WI38 (cell line): ENCODE data around the gene MBLAC1.
"Not testable (repeated sequence)": the region's sequence is repeated elsewhere in the genome, so short reads cannot be mapped to it uniquely, and the experiment has no call there.

Source experiments
- H3K4me3 ChIP-seq: 2 replicates; pipeline ENCODE4 v1.5.1; 2011; ENCODE audit warnings: low read depth, mild to moderate bottlenecking, control low read depth, low read length
- TF ChIP-seq, protein P1 (sequence below): IDR thresholded peaks from 2 replicates; pipeline ENCODE4 v1.5.1; 2012; ENCODE audit warnings: low read depth, mild to moderate bottlenecking, control low read depth, low read length

MBLAC1 gene

DNA sequence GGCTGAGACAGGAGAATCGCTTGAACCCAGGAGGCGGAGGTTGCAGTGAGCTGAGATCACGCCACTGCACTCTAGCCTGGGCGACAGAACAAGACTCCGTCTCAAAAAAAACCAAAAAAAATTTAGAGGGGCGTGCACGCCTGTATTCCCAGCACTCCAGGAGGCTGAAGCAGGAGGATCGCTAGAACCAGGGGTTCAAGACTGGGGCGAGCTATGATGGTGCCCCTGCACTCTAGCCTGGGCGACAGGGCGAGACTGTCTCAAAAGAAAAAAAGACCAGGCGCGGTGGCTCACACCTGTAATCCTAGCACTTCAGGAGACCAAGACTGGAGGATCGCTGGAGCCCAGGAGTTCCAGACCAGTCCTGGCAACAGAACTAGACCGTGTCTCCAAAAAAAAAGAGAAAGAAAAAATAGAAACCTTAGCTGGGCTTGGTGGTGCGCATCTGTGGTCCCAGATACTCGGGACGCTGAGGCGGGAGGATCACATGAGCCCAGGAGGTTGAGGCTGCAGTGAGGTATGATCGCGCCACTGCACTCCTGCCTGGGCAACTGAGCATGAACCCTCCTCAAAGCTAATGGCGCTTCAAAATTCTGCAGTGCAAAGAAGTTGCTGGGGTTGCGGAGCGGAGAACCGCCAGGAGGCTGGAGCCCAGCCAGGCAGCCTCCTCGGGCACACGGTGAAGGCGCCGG lies 382 bp upstream of the MBLAC1 start:
- TF ChIP-seq, protein P1, sequence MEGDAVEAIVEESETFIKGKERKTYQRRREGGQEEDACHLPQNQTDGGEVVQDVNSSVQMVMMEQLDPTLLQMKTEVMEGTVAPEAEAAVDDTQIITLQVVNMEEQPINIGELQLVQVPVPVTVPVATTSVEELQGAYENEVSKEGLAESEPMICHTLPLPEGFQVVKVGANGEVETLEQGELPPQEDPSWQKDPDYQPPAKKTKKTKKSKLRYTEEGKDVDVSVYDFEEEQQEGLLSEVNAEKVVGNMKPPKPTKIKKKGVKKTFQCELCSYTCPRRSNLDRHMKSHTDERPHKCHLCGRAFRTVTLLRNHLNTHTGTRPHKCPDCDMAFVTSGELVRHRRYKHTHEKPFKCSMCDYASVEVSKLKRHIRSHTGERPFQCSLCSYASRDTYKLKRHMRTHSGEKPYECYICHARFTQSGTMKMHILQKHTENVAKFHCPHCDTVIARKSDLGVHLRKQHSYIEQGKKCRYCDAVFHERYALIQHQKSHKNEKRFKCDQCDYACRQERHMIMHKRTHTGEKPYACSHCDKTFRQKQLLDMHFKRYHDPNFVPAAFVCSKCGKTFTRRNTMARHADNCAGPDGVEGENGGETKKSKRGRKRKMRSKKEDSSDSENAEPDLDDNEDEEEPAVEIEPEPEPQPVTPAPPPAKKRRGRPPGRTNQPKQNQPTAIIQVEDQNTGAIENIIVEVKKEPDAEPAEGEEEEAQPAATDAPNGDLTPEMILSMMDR: no peak
- peak overlapping the region; percentile 83 for H3K4me3 ChIP-seq

DNA sequence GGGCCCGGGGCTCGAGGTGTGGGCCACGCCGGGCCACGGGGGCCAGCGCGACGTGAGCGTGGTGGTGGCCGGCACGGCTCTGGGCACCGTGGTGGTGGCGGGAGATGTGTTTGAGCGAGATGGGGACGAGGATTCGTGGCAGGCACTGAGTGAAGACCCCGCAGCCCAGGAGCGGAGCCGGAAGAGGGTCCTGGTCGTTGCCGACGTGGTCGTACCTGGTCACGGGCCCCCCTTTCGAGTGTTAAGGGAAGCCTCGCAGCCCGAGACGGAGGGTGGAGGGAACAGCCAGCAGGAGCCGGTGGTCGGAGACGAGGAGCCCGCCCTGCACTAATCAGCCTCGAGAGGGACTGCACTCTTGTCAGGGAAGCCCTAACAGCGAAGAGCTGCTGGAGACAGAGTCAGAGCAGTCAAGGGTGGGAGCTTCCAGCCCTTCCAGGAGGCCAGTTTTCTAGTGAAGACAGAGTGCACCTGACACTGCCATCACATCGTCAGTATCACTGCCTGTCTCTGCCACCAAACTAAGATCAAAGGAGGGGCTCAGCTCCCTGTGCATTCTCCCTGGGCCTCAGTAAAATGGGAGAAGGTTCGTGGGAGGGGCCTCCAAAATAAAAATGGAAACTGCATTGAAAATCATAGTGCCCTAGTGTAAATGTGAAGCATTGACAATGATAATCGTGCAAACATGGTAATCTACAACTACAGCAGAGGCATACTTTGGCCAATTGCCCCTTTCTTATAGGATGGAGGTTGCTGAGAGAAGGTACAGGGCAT lies 1.3 kb downstream of the MBLAC1 start:
- H3K4me3 ChIP-seq: peak overlapping the region; percentile 83
- TF ChIP-seq, protein P1: no peak

DNA sequence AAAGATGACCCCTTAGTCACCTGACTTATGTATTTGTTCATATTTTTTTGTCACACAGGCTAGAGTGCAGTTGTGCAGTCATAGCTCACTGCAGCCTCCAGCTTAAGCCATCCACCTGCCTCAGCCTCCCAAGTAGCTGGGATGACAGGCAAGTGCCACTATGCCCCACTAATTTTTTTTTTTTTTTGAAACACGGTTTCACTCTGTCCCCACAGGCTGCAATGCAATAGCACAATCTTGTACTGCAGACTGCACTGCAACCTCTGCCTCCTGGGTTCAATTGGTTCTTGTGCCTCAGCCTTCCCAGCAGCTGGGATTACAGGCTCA lies 1.8 kb downstream of the MBLAC1 start:
- TF ChIP-seq, protein P1: no peak
- H3K4me3 ChIP-seq: no peak overlapping the region

DNA sequence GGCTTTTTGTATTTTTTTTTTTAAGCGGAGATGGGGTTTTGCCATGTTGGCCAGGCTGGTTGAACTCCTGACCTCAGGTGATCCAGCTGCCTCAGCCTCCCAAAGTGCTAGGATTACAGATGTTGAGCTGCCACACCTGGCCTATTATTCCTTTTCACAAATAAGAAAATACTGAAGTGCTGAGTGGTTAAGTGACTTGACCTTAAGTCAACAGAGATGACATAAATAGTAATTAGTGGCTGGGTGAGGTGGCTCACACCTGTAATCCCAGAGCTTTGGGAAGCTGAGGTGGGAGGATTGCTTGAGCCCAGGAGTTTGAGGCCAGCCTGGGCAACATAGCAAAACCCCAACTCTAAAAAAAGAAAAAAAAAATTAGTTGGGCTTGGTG lies 3.4 kb downstream of the MBLAC1 start:
- not testable (repeated sequence) for H3K4me3 ChIP-seq

DNA sequence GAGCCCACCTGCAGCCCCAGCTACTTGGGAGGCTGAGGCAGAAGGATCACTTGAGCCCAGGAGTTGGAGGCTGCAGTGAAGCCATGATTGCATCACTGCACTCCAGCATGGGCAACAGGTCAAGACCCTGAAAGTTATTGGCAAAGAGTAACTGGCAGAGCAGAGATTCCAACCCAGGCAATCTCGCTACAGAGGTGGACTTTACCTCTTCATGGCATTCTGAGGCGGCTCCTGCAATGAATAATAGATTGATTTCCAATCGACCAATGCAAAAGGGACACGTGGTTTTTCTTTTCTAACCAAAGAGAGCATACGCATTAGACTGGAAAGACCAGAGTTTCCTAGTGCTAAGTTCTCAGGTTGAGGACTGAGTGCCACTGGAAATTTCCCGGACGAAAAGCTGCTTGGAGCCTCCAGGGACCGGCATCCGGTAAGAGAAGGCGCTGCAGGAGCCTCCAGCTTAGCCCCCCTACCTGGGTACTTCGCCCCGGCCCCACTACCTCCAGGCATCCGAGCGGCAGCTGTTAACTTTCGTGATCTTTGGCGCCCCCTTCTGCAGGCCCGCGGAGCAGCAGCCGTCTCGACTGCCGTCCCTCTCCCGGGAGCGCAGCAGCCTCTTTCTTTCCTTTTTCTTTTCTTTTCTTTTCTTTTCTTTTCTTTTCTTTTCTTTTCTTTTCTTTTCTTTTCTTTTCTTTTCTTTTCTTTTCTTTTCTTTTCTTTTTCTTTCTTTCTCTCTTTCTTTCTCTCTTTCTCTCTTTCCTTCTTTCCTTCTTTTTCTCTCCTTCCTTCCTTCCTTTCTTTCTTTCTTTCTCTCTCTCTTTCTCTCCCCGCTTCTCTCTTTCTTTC lies 4.1 kb downstream of the MBLAC1 start:
- TF ChIP-seq, protein P1: peak; percentile 61; the same call in 1 of the 2 replicates
- no peak overlapping the region for H3K4me3 ChIP-seq

DNA sequence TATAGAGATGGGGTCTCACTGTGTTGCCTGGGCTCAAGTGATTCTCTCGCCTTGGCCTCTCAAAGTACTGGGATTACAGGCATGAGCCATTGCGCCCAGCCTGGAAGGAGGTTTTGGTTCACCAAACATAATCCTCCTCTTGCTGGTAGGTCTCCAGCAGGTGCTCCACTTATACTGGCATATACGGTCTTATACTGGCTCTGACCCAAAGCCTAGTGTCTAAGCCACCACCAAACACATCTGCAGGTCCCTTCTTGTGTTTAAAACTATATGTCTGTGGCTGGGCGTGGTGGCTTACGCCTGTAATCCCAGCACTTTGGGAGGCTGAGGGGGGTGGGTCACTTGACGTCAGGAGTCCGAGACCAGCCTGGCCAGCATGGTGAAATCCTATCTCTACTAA lies 5.4 kb downstream of the MBLAC1 start:
- TF ChIP-seq, protein P1: no peak
- H3K4me3 ChIP-seq: no peak overlapping the region

DNA sequence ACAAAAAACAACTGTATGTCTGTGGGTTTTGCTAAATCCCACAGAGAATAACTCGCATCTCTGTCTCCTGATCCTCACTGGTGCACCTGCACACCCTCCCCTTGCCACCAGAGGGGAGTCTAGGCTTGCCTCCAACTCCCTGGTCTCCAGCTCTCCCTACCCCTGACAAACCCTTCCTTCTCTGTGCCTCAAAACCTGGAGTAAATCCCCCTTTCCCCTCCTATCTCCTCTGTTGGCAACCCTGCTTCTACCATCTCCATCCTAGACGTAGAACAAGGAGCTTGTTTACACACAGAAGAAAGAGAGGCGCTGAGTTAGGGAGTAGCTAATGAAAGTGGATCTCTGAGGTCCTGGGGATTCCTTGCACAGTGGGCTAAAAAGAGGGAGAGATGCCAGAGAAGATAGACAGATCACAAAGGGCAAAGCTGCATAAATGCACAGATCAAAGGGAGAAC lies 6.0 kb downstream of the MBLAC1 start:
- no peak overlapping the region for H3K4me3 ChIP-seq
- TF ChIP-seq, protein P1: peak; percentile 91
